ENCODE measurements around the gene ANKRD30A.
"Not testable (repeated sequence)": the region's sequence is repeated elsewhere in the genome, so short reads cannot be mapped to it uniquely, and the experiment has no call there.

DNA sequence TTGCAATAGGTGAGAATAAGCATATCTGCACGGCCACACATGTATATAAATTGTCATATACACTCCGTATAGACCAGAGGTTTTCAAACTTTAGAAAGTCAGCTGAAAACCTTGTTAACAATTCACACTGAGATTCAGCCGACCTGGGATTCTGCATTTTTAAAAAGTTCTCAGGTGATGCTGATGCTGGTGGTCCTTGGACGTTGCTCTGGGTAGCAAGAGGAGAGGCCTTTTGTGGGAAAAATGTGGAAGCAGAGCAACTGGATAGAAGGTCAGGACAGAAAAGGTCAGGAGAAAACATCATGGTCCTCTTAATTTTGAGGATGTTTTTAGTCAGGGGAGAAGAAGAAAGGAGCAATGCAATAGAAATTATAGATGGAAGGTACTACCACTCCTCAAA is 52.9 kb downstream of the ANKRD30A start:
- TF ChIP-seq YY1 (IDR thresholded peaks at IDR 0.05; ENCODE audit: extremely low read depth, insufficient replicate concordance, low read depth, low read length); POLR2AphosphoS5 (IDR thresholded peaks at IDR 0.05; ENCODE audit: low read depth, low read length); EZH2 (IDR thresholded peaks at IDR 0.05); POLR2A (IDR thresholded peaks at IDR 0.05; ENCODE audit: borderline replicate concordance, extremely low read depth, insufficient read depth, insufficient read length); EZH2phosphoT487 (IDR thresholded peaks at IDR 0.05; ENCODE audit: borderline replicate concordance); ELF1 (IDR thresholded peaks at IDR 0.05; ENCODE audit: borderline replicate concordance, low read depth); ZNF274 (IDR thresholded peaks at IDR 0.05; ENCODE audit: low read depth, low read length): not testable (repeated sequence)
- TF ChIP-seq, protein P1, sequence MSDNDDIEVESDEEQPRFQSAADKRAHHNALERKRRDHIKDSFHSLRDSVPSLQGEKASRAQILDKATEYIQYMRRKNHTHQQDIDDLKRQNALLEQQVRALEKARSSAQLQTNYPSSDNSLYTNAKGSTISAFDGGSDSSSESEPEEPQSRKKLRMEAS (IDR thresholded peaks at IDR 0.05) = not testable (repeated sequence)
- TF ChIP-seq, protein P2, sequence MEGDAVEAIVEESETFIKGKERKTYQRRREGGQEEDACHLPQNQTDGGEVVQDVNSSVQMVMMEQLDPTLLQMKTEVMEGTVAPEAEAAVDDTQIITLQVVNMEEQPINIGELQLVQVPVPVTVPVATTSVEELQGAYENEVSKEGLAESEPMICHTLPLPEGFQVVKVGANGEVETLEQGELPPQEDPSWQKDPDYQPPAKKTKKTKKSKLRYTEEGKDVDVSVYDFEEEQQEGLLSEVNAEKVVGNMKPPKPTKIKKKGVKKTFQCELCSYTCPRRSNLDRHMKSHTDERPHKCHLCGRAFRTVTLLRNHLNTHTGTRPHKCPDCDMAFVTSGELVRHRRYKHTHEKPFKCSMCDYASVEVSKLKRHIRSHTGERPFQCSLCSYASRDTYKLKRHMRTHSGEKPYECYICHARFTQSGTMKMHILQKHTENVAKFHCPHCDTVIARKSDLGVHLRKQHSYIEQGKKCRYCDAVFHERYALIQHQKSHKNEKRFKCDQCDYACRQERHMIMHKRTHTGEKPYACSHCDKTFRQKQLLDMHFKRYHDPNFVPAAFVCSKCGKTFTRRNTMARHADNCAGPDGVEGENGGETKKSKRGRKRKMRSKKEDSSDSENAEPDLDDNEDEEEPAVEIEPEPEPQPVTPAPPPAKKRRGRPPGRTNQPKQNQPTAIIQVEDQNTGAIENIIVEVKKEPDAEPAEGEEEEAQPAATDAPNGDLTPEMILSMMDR (IDR thresholded peaks at IDR 0.05 in 2 of 3, conservative IDR thresholded peaks at IDR 0.05 in 1 of 3; ENCODE audit: borderline replicate concordance in 1 of 3, insufficient read depth in 1 of 3, low read depth in 2 of 3, low read length in 2 of 3) = not testable (repeated sequence)
- TF ChIP-seq, protein P3, sequence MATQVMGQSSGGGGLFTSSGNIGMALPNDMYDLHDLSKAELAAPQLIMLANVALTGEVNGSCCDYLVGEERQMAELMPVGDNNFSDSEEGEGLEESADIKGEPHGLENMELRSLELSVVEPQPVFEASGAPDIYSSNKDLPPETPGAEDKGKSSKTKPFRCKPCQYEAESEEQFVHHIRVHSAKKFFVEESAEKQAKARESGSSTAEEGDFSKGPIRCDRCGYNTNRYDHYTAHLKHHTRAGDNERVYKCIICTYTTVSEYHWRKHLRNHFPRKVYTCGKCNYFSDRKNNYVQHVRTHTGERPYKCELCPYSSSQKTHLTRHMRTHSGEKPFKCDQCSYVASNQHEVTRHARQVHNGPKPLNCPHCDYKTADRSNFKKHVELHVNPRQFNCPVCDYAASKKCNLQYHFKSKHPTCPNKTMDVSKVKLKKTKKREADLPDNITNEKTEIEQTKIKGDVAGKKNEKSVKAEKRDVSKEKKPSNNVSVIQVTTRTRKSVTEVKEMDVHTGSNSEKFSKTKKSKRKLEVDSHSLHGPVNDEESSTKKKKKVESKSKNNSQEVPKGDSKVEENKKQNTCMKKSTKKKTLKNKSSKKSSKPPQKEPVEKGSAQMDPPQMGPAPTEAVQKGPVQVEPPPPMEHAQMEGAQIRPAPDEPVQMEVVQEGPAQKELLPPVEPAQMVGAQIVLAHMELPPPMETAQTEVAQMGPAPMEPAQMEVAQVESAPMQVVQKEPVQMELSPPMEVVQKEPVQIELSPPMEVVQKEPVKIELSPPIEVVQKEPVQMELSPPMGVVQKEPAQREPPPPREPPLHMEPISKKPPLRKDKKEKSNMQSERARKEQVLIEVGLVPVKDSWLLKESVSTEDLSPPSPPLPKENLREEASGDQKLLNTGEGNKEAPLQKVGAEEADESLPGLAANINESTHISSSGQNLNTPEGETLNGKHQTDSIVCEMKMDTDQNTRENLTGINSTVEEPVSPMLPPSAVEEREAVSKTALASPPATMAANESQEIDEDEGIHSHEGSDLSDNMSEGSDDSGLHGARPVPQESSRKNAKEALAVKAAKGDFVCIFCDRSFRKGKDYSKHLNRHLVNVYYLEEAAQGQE (IDR thresholded peaks at IDR 0.05; ENCODE audit: low read depth) = not testable (repeated sequence)
